NCI-H2196 treated with DMSO at 0.1 percent for 48 hours (cell line): ENCODE data around the gene LSG1.
A peak's percentile ranks its signal among the peaks of the same experiment; 100 is the strongest.

ENCODE experiments used
- DNase-seq: peaks from one replicate; lab custom pipeline; 2025; ENCODE audit not compliant: unreplicated experiment; lab: John Stamatoyannopoulos, UW

The LSG1 gene

GRCh38 chr3:194671900-194672808 lies at the start of gene LSG1:
LSG1 (minus strand) TSS chr3:194672191; CDS start chr3:194672162, 29 bp downstream.
- DNase-seq = peak; percentile 99

GRCh38 chr3:194720048-194720447 lies 48.1 kb upstream of the LSG1 start:
- no peak for DNase-seq

GRCh38 chr3:194718079-194718478 lies 46.1 kb upstream of the LSG1 start:
- DNase-seq = no peak

- DNase-seq = no peak
Measured at GRCh38 chr3:194715022-194715800, 43.2 kb upstream of the LSG1 start.

- no peak for DNase-seq
Measured at GRCh38 chr3:194714564-194714963, 42.6 kb upstream of the LSG1 start.

- no peak for DNase-seq
Measured at GRCh38 chr3:194714137-194714455, 42.1 kb upstream of the LSG1 start.

GRCh38 chr3:194713299-194714136 lies 41.5 kb upstream of the LSG1 start:
- no peak for DNase-seq

- no peak for DNase-seq
Measured at GRCh38 chr3:194711913-194712312, 39.9 kb upstream of the LSG1 start.

- no peak for DNase-seq
Measured at GRCh38 chr3:194711286-194711685, 39.3 kb upstream of the LSG1 start.

GRCh38 chr3:194707147-194707540 lies 35.2 kb upstream of the LSG1 start:
- no peak for DNase-seq

GRCh38 chr3:194705761-194706160 lies 33.8 kb upstream of the LSG1 start:
- DNase-seq = no peak

- no peak for DNase-seq
Measured at GRCh38 chr3:194705227-194705626, 33.2 kb upstream of the LSG1 start.

- DNase-seq = no peak
Measured at GRCh38 chr3:194702545-194702944, 30.6 kb upstream of the LSG1 start.

GRCh38 chr3:194696702-194697101 lies 24.7 kb upstream of the LSG1 start:
- no peak for DNase-seq

- no peak for DNase-seq
Measured at GRCh38 chr3:194691481-194692283, 19.7 kb upstream of the LSG1 start.

- DNase-seq = peak; percentile 86
Measured at GRCh38 chr3:194690501-194691372, 18.7 kb upstream of the LSG1 start.

GRCh38 chr3:194689493-194689944 lies 17.5 kb upstream of the LSG1 start:
- no peak for DNase-seq

- no peak for DNase-seq
Measured at GRCh38 chr3:194688946-194689345, 17.0 kb upstream of the LSG1 start.

- no peak for DNase-seq
Measured at GRCh38 chr3:194688200-194688740, 16.3 kb upstream of the LSG1 start.
